Activated naive CD4-positive, alpha-beta T cell treated with anti-CD3 and anti-CD28 coated beads, Interleukin-2, amount 10 ng/mL, durations not matched to agents 7 days and 5 days (primary cell): ENCODE results near the gene CFAP43.

Experiments
- CTCF ChIA-PET: fragments of 350-600 bp; sonication (Branson Sonifier 250); formaldehyde crosslinking; loops from one replicate; lab custom pipeline; 2021; ENCODE audit warnings: antibody characterized with exemption; lab: Charles Lee
- DNase-seq: peaks from one replicate; pipeline ENCODE4 v3.0.0-alpha.2; 2020
- H3K27ac Mint-ChIP-seq: one replicate; pipeline ENCODE4 v1.8.0; 2021; ENCODE audit warnings: mild to moderate bottlenecking, moderate library complexity, mixed read lengths
- H3K27me3 Mint-ChIP-seq: one replicate; pipeline ENCODE4 v1.8.0; 2021; ENCODE audit warnings: mild to moderate bottlenecking, mixed read lengths
- H3K36me3 Mint-ChIP-seq: one replicate; pipeline ENCODE4 v1.8.0; 2021; ENCODE audit warnings: mixed read lengths
- H3K4me1 Mint-ChIP-seq: one replicate; pipeline ENCODE4 v1.8.0; 2021; ENCODE audit warnings: mixed read lengths
- H3K4me3 Mint-ChIP-seq: one replicate; pipeline ENCODE4 v1.8.0; 2021; ENCODE audit warnings: mild to moderate bottlenecking, moderate library complexity, mixed read lengths
- H3K9me3 Mint-ChIP-seq: one replicate; pipeline ENCODE4 v1.8.0; 2021; ENCODE audit warnings: mixed read lengths

CFAP43 gene

DNA sequence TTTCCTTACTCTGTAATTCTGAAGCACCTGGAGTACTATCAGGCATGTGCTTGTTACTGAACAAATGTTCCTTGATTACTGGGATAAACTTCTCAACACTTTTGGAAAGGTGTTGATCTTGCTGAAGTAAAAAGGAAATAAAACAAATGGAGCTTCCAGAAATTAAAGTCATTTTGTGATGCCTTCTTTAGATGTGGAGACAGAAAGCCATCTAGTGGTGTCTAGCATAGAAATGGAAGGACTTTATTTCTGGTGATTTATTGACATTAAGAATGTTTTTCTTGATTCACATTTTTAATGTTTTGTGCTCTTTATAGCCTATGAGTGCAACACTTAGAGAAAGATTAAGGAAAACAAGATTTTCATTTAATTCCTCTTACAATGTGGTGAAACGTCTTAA, 108.8 kb downstream of the CFAP43 start:
- peak overlapping the region; percentile 65 for H3K27ac Mint-ChIP-seq
- H3K4me3 Mint-ChIP-seq = peak overlapping the region; percentile 82

GRCh38 chr10:104122225-104123107, 109.7 kb downstream of the CFAP43 start:
- Mint-ChIP-seq H3K36me3 (peaks cover 24% of the 10 kb centered on the region), H3K9me3 (no peaks in the 10 kb centered on the region), H3K27me3 (peaks cover 9% of the 10 kb centered on the region), H3K4me3 (peak overlapping the region; percentile 82), H3K4me1 (peaks cover 39% of the 10 kb centered on the region), H3K27ac (peak overlapping the region; percentile 98)
- CTCF ChIA-PET = interaction anchor here (0.6 to 8.4 kb wide), 14 partner anchors 13 to 276 kb away, joined by 3 to 76 read pairs (median 4); no protein-coding TSS in a partner anchor
- DNase-seq = no peak

More for the DNA sequence above, 108.8 kb downstream of the CFAP43 start:
- Mint-ChIP-seq H3K36me3 (peaks cover 24% of the 10 kb centered on the region), H3K4me1 (peaks cover 39% of the 10 kb centered on the region), H3K9me3 (no peaks in the 10 kb centered on the region), H3K27me3 (peaks cover 4% of the 10 kb centered on the region)
- CTCF ChIA-PET = interaction anchor here (0.6 to 8.4 kb wide), 11 partner anchors 14 to 236 kb away, joined by 3 to 76 read pairs (median 4); partner anchors contain the start of gene GSTO1
- DNase-seq = no peak

DNA sequence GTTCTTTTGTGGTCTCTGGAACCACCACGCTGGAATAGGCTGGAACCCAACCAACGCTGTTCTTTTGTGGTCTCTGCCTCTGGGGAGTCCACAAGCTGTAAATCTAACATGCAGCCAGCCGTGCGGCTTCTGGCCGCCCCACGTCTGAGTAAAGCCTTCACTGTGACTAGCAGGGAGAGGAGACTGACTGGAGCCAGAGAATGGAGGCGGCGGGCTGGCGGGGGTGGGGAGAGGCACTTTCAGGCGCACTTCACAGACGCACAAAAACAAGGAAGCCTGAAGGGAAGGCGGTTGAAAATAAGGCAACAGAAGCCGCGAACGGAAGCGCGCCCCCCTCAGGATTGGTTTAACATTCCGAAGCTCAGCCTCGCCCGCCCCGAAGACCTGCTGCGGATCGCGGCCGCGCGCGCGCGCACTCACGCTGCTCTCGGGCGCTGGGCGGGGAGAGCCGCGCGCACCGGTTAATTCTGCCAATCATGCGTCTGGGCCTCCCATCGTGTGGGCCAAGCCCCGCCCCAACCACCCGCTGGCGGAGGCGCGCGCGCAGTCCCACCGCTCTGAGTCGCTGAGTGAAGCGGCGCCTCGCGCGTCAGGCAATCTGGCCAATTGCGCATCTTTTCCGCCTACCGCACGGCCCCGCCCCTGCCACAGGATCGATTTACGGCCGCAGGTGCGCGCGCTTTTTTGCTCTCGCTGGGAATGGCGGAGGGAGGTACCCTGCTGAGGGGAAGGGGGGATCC, 110.5 kb downstream of the CFAP43 start, which contains the start of gene SFR1:
Gene SFR1, plus strand, starts transcription at position 687 of the 740 bp plus-strand sequence. Its CDS starts 13 bp downstream, at position 700.
- peak within 1 kb of the TSS; percentile 82 for H3K4me3 Mint-ChIP-seq

DNA sequence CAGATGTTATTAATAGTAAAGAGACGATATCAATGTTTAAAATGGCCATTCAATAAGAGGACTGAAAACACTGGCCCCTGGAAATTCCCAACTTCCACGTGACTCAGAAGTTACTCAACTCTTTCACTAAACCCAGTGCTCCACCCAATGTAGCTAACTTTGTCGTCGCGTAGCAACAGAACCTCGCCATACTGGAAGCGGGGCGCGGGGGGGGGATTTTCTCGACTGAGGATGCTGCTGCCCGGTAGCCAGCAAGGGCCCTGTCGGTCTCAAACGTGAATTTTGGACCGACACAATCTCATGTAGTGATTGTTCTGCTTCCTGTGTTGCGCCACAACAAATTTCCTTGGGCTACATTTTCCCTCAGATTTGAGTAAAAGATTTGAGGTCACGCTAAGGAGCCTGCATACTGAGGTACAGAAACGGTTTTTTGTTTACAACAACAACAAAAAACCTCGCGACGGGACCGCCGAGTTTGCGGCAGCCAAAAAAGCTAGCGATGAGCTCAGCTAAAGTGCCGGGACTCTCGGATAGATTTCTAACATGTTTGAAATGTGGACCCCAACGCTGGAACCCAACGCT, 111.2 kb downstream of the CFAP43 start:
- Mint-ChIP-seq H3K27ac (peak overlapping the region; percentile 98), H3K4me1 (peaks cover 39% of the 10 kb centered on the region), H3K9me3 (no peaks in the 10 kb centered on the region), H3K27me3 (peaks cover 15% of the 10 kb centered on the region), H3K4me3 (peak overlapping the region; percentile 82), H3K36me3 (peaks cover 13% of the 10 kb centered on the region)
- DNase-seq = peak; percentile 85
- CTCF ChIA-PET = interaction anchor here (0.5 to 8.4 kb wide), 10 partner anchors 18 to 407 kb away, joined by 3 to 76 read pairs (median 4); no protein-coding TSS in a partner anchor

More for the DNA sequence above, 110.5 kb downstream of the CFAP43 start, which contains the start of gene SFR1:
- Mint-ChIP-seq H3K4me1 (peaks cover 39% of the 10 kb centered on the region), H3K9me3 (no peaks in the 10 kb centered on the region), H3K36me3 (peaks cover 18% of the 10 kb centered on the region), H3K27ac (peak within 1 kb of the TSS; percentile 98), H3K27me3 (peaks cover 15% of the 10 kb centered on the region)
- CTCF ChIA-PET = interaction anchor here (0.6 to 8.4 kb wide), 13 partner anchors 12 to 408 kb away, joined by 3 to 76 read pairs (median 4); no protein-coding TSS in a partner anchor
- peak; percentile 99 for DNase-seq

DNA sequence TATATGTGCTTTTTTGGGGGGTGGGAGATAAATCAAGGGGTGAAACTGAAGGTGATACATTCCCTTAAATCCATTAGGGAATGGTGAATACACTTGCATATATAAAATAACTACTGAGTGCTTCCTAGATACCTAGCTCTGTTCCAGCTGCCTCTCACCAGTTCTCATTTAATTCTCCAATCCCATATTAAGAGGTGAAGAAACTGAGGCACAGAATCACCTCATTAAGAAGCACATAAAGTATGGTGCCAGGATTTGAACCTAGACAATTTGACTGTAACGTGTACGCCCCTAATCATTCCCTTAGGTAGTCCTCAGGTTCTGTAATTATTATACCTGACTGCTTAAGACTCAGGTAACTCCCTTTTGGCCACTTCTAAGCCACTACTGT, 111.7 kb downstream of the CFAP43 start:
- DNase-seq = no peak
- H3K4me3 Mint-ChIP-seq = peak overlapping the region; percentile 82
- peaks cover 10% of the 10 kb centered on the region for H3K36me3 Mint-ChIP-seq
- H3K27me3 Mint-ChIP-seq = peaks cover 15% of the 10 kb centered on the region
- H3K27ac Mint-ChIP-seq = peak overlapping the region; percentile 98
- H3K9me3 Mint-ChIP-seq = no peaks in the 10 kb centered on the region
- CTCF ChIA-PET = interaction anchor here (0.5 to 8.4 kb wide), 7 partner anchors 92 to 407 kb away, joined by 3 to 76 read pairs (median 3); no protein-coding TSS in a partner anchor
- H3K4me1 Mint-ChIP-seq = peaks cover 39% of the 10 kb centered on the region

- Mint-ChIP-seq H3K9me3 (no peaks in the 10 kb centered on the region), H3K4me3 (no peak overlapping the region), H3K27me3 (peaks cover 15% of the 10 kb centered on the region), H3K36me3 (peaks cover 5% of the 10 kb centered on the region), H3K4me1 (peaks cover 34% of the 10 kb centered on the region), H3K27ac (no peak overlapping the region)
- CTCF ChIA-PET = interaction anchor here (8.4 kb wide), 1 partner anchor 232 kb away, joined by 76 read pairs; no protein-coding TSS in a partner anchor
- no peak for DNase-seq
These were observed 112.2 kb downstream of the CFAP43 start for GRCh38 chr10:104119996-104120395.

DNA sequence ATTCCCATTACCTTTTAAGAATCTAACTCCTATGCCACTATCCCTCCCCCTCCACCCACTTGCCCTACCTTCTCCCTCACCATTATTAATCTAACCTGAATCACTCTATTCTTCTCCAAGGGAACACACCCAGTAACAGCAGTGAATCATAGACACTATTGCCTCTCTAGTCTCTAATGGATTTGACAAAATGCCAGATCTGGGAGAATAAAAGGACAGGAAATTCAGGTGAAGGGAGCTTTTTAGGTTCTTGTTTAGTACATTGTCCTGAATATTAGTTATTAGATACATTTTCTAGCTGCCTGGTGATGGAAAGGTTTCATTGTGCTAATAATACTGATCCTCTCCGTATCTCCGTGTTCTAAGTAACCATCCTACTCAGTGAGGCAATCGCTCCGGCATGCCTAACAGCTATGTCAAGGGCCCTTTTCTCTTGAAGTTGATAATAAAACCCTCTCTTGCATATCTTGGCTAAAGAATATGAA, 114.3 kb downstream of the CFAP43 start:
- Mint-ChIP-seq H3K4me1 (peaks cover 26% of the 10 kb centered on the region), H3K4me3 (no peak overlapping the region), H3K9me3 (no peaks in the 10 kb centered on the region), H3K27me3 (peaks cover 15% of the 10 kb centered on the region), H3K36me3 (no peaks in the 10 kb centered on the region), H3K27ac (no peak overlapping the region)
- no peak for DNase-seq
- CTCF ChIA-PET = no interaction called here

DNA sequence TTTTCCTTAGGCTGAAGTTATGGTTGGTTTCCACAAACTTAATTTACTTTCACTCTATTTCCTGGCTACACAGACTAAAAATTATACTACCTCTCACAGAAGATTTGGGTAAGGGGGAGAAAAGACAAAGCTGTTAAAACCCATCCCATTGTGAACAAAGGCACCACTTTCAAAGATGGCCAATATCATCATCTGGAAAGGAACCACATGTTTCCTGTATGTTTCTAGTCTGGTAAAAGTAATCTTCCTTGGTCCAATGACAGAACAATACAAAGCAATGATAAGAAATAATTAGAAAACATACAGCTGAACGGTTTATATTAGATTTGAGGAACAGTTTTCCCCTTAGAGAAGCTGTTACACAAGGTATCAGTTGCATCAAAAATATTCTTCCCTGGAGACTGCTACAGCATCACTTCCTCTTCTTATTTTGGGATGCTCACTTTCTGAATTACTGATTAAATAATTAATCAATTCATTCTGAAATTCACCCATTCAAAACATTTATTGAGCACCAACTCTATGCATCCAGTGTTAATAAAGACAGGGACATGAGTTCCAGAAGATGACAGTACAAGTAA, 118.7 kb downstream of the CFAP43 start:
- H3K36me3 Mint-ChIP-seq = no peaks in the 10 kb centered on the region
- H3K4me1 Mint-ChIP-seq = peaks cover 4% of the 10 kb centered on the region
- H3K27ac Mint-ChIP-seq = no peak overlapping the region
- H3K4me3 Mint-ChIP-seq = no peak overlapping the region
- CTCF ChIA-PET = no interaction called here
- no peak for DNase-seq
- no peaks in the 10 kb centered on the region for H3K9me3 Mint-ChIP-seq
- H3K27me3 Mint-ChIP-seq = peaks cover 19% of the 10 kb centered on the region

DNA sequence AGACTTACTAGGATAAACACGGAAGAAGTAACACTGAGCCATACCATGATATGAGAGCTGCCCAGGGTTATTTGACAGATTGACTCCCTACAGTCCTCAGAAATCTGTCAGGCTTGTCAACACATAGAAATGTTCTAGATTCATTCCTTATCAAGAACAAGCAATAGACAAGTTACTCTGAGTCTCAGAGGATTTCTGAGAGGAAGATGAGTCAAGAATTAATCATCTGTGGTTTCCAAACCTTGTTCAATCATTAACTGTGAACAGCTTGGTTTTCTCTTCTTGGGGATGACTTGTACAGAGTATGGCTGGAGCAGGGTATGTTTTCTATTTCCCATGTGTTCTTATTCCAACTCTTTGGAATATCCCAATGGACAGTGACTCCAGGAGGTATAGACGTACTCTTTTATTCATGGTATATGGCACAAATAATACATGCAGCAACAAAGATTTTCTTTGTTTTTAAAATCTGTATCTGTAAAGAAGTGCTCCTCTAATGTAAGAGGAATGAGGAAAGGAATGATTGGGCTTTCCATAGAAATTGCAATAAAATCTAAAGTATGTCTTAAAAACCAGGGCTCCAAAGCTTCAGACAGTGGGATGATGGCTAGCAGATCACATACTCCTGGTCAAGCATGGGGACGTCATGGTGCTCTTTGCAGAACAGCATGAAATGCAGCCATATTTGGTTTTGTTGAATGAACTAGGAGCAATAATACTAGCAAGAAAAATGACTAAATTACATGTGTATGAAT, 122.1 kb downstream of the CFAP43 start:
- H3K4me1 Mint-ChIP-seq = peaks cover 4% of the 10 kb centered on the region
- H3K27ac Mint-ChIP-seq = no peak overlapping the region
- H3K36me3 Mint-ChIP-seq = no peaks in the 10 kb centered on the region
- DNase-seq = no peak
- CTCF ChIA-PET = interaction anchor here (1.1 to 1.5 kb wide), 2 partner anchors 12 to 14 kb away, joined by 3 to 4 read pairs; partner anchors contain the start of gene SFR1
- no peak overlapping the region for H3K4me3 Mint-ChIP-seq
- H3K9me3 Mint-ChIP-seq = no peaks in the 10 kb centered on the region
- H3K27me3 Mint-ChIP-seq = peaks cover 8% of the 10 kb centered on the region

DNA sequence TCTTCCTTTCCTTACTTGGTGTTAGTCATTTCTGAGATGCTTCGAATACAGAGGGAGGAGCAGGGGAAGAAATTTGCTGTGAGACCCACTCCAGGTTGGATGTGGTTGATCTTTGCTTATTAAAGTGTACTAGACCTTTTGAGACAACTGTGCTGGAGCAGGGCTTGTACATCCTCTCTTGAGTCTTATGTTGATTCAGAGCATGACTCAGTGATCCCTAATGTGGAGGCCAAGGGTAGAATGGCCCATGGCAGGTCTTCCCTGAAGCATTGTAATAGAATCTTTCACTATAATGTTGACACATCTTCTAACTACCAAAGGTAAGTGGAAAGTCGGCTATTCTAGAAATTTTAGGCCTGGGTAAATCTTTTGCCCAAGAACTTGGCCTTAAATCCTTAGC, 127.2 kb downstream of the CFAP43 start:
- H3K27ac Mint-ChIP-seq = no peak overlapping the region
- no peak for DNase-seq
- H3K27me3 Mint-ChIP-seq = peaks cover 16% of the 10 kb centered on the region
- H3K9me3 Mint-ChIP-seq = no peaks in the 10 kb centered on the region
- H3K36me3 Mint-ChIP-seq = no peaks in the 10 kb centered on the region
- CTCF ChIA-PET = no interaction called here
- no peak overlapping the region for H3K4me3 Mint-ChIP-seq
- H3K4me1 Mint-ChIP-seq = no peaks in the 10 kb centered on the region

GRCh38 chr10:104104418-104104817, 127.7 kb downstream of the CFAP43 start:
- Mint-ChIP-seq H3K4me1 (no peaks in the 10 kb centered on the region), H3K36me3 (no peaks in the 10 kb centered on the region), H3K4me3 (no peak overlapping the region), H3K9me3 (no peaks in the 10 kb centered on the region), H3K27me3 (peaks cover 16% of the 10 kb centered on the region), H3K27ac (no peak overlapping the region)
- no peak for DNase-seq
- CTCF ChIA-PET = no interaction called here

DNA sequence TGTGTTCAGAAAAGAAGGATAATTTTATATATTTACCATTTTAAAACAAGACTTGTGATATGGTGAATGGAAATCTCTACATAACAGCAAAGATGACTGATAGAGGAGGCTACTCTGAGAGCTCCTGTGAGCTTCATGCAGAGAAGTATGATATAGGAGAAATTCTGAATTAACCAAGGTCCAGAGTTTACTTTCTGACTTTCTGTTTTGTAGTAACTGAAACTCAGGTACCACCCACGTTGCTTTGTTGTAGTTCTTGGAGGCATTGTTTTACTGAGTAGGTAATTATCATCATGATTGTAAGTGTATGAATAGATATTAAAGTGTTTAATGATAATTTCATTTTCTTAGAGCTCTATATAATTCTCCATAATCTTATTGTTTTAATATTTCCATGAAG, 128.2 kb downstream of the CFAP43 start:
- H3K27me3 Mint-ChIP-seq = peaks cover 16% of the 10 kb centered on the region
- no peaks in the 10 kb centered on the region for H3K9me3 Mint-ChIP-seq
- no peak for DNase-seq
- no peaks in the 10 kb centered on the region for H3K4me1 Mint-ChIP-seq
- CTCF ChIA-PET = no interaction called here
- no peak overlapping the region for H3K4me3 Mint-ChIP-seq
- H3K27ac Mint-ChIP-seq = no peak overlapping the region
- no peaks in the 10 kb centered on the region for H3K36me3 Mint-ChIP-seq

DNA sequence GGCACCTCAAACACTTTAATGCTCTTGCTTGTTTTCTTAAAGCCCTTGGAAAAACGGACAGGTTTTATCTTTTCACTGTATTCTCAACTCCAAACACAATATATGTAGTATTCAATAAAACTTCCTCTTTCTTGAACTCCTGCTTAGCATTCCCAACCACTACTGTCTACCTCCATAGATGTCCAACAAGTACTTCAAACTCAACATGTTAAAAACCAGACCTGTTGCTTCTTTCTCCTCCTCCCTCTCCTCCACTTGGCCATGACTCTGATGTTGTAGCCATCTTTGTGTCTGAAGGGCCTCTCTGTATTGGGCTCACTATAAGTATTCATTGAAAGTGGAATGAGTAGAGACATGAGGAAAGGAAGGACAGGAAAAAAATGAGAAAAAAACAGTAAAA, 130.3 kb downstream of the CFAP43 start:
- Mint-ChIP-seq H3K36me3 (no peaks in the 10 kb centered on the region), H3K4me3 (no peak overlapping the region), H3K9me3 (no peaks in the 10 kb centered on the region), H3K27me3 (peaks cover 16% of the 10 kb centered on the region), H3K27ac (no peak overlapping the region), H3K4me1 (no peaks in the 10 kb centered on the region)
- no peak for DNase-seq
- CTCF ChIA-PET = no interaction called here
